Mesothelial cell of epicardium (in vitro differentiated cells): ENCODE data around the gene ACADVL. TPM values are rescaled to one million over a fixed set of nuclear protein-coding genes. Genes with fewer than 3 reads are reported as not detected.

Experiments
- DNase-seq, 2 experiments: peaks; one replicate each; pipeline ENCODE4 v3.0.0; 2021; ENCODE audit warnings: low spot score in 2 of 2; ENCODE audit not compliant: unreplicated experiment in 2 of 2
- H3K27ac Mint-ChIP-seq: 2 replicates; pipeline ENCODE4 v1.8.0; 2021; ENCODE audit warnings: mixed read lengths
- H3K27me3 Mint-ChIP-seq: 2 replicates; pipeline ENCODE4 v1.8.0; 2021; ENCODE audit warnings: low read depth, mixed read lengths
- H3K36me3 Mint-ChIP-seq: 2 replicates; pipeline ENCODE4 v1.8.0; 2021; ENCODE audit warnings: mixed read lengths
- H3K4me1 Mint-ChIP-seq: 2 replicates; pipeline ENCODE4 v1.8.0; 2021; ENCODE audit warnings: mixed read lengths
- H3K4me3 Mint-ChIP-seq: 2 replicates; pipeline ENCODE4 v1.8.0; 2021; ENCODE audit warnings: mild to moderate bottlenecking, moderate library complexity, mixed read lengths
- H3K9me3 Mint-ChIP-seq: 2 replicates; pipeline ENCODE4 v1.8.0; 2021; ENCODE audit warnings: mixed read lengths
- total RNA-seq: library from RNA; stranded (reverse); gene quantifications from 3 replicates; pipeline ENCODE4 v1.2.1, GENCODE V29; 2021
- TF ChIP-seq, protein P1 (sequence below): fragments of 200-600 bp; sonication (generic); IDR thresholded peaks from one replicate; pipeline ENCODE4 v1.5.0; 2021; ENCODE audit warnings: antibody characterized with exemption; ENCODE audit not compliant: unreplicated experiment

Gene ACADVL
- total RNA-seq, 1 donor from 2014 or later, result 424 TPM

DNA sequence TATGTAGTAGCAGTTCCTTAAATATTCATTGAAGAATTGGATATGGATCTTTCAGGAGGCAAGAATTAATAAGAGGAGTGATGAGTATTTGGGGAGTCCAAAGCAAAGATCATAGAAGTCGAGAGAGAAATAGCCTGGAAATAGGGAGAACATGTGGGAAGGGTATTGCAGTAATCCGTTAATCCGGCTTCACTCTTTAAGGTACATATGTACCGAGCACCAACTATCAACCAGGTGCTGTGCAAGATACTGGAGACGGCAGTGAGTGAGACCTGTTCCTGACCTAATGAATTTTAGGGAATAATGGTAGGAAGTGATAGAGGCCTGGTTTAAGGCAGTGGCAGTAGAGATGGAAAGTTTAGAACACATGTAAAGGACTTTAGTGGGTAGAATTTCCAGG lies 33.3 kb downstream of the ACADVL start:
- peaks cover 14% of the 10 kb centered on the region for H3K36me3 Mint-ChIP-seq

DNA sequence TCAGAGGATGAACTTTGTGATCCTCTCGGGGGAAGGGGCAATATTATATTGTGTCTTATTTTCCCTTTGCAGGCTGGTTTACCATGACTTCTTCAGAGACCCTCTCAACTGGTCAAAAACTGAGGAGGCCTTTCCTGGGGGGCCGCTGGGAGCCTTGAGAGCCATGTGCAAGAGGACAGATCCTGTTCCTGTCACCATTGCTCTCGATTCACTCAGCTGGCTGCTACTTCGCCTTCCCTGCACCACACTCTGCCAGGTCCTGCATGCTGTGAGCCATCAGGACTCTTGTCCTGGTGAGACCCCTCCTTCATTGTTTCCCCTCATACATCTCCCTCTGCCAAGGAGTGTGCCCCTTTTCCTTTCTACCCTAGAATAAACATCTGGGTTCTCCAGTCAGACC lies 34.8 kb downstream of the ACADVL start:
- TF ChIP-seq, protein P1, sequence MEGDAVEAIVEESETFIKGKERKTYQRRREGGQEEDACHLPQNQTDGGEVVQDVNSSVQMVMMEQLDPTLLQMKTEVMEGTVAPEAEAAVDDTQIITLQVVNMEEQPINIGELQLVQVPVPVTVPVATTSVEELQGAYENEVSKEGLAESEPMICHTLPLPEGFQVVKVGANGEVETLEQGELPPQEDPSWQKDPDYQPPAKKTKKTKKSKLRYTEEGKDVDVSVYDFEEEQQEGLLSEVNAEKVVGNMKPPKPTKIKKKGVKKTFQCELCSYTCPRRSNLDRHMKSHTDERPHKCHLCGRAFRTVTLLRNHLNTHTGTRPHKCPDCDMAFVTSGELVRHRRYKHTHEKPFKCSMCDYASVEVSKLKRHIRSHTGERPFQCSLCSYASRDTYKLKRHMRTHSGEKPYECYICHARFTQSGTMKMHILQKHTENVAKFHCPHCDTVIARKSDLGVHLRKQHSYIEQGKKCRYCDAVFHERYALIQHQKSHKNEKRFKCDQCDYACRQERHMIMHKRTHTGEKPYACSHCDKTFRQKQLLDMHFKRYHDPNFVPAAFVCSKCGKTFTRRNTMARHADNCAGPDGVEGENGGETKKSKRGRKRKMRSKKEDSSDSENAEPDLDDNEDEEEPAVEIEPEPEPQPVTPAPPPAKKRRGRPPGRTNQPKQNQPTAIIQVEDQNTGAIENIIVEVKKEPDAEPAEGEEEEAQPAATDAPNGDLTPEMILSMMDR, result no peak
- Mint-ChIP-seq H3K4me1 (peaks cover 24% of the 10 kb centered on the region), H3K27ac (peak overlapping the region; percentile 16), H3K4me3 (peak overlapping the region; percentile 31), H3K36me3 (peaks cover 14% of the 10 kb centered on the region), H3K27me3 (no peaks in the 10 kb centered on the region), H3K9me3 (no peaks in the 10 kb centered on the region)
- no peak for DNase-seq

More for the DNA sequence above, 33.3 kb downstream of the ACADVL start:
- DNase-seq, result no peak
- TF ChIP-seq, protein P1, result no peak
- peak overlapping the region; percentile 97 for H3K4me3 Mint-ChIP-seq
- no peaks in the 10 kb centered on the region for H3K9me3 Mint-ChIP-seq
- H3K27me3 Mint-ChIP-seq, result no peaks in the 10 kb centered on the region
- peak overlapping the region; percentile 100 for H3K27ac Mint-ChIP-seq
- peaks cover 31% of the 10 kb centered on the region for H3K4me1 Mint-ChIP-seq

DNA sequence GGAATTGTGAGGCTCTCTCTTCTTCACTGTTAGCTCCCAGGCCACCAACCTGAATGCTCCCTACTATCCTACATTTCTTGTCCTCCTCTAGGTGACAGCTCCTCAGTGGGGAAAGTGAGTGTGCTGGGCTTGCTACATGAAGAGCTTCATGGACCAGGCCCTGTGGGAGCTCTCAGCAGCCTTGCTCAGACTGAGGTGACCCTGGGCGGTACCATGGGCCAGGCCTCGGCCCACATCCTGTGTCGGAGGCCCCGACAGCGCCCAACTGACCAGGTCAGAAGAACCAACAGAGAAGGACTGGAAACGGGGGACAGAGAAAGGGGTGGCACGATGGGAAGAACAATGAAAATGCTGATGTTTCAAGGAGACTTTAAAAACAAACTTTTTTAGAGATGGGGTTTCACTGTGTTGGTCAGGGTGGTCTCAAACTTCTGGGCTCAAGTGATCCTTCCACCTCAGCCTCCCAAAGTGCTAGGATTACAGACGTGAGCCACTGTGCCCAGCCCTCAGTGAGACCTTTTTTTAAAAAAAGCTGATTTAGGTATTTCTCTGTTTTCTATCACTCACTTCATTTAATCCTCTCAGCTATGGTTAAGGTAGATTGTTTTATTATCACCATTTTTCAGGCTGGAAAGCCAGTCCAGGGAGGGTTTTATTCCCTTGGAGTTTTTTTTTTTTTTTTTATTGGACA lies 37.2 kb downstream of the ACADVL start:
- Mint-ChIP-seq H3K27ac (peak overlapping the region; percentile 58), H3K4me1 (peaks cover 16% of the 10 kb centered on the region), H3K36me3 (peaks cover 14% of the 10 kb centered on the region), H3K9me3 (no peaks in the 10 kb centered on the region), H3K4me3 (no peak overlapping the region), H3K27me3 (peaks cover 10% of the 10 kb centered on the region)
- TF ChIP-seq, protein P1, result no peak
- no peak for DNase-seq

DNA sequence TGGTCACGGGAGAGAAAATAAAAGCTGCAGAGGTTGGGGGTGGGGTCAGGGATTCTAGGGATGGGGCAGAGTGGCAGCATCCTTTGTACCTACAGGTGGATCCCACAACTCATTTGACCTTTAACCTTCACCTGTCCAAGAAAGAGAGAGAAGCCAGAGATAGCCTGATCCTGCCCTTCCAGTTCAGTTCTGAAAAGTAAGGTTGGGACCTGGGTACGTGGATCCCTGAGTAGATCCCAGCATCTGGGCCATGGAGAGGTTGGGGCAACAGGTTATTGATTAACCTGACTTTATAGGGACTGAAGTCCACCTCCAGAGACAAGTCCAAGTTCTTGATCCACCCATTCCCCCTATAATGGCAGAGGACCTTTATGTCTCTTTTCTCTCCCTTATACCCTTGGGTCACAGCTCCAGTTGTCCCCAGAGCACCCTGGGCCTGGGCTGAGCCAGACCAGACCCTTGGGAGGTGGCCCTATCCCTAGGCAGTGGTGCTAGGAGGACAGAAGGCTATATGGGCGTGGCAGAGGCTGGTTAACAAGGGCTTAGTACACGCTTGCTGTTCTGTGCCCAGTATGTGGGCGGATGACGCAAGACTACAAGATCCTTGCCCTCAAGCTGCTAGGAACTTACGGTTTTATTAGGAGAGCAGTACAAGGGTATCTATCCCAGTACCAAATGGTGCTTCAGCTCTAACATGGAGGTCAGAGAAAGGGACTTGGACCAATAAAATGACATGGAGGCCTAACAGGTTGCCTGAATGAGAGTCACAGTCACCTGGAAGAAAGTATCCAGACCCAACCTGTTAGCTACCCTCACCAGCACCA lies 39.2 kb downstream of the ACADVL start:
- TF ChIP-seq, protein P1, result no peak
- Mint-ChIP-seq H3K27me3 (peaks cover 28% of the 10 kb centered on the region), H3K36me3 (peaks cover 14% of the 10 kb centered on the region), H3K4me1 (peaks cover 20% of the 10 kb centered on the region), H3K9me3 (no peaks in the 10 kb centered on the region), H3K4me3 (no peak overlapping the region), H3K27ac (no peak overlapping the region)
- no peak for DNase-seq

DNA sequence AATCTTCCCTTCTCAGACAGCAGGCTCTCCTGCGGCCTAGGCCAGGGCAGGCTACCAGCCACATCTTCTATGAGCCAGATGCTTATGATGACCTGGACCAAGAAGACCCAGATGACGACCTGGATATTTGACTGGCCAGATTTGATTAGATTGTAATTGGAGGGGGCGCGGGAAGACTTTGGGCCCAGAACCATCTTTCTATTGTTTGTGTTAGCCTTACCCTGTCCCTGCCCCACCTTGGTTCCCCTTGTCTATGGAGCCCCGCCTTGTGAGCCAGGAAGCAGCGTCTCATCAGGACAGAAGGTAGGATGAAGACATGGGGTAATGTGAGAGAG lies 39.8 kb downstream of the ACADVL start:
- Mint-ChIP-seq H3K9me3 (no peaks in the 10 kb centered on the region), H3K4me3 (no peak overlapping the region), H3K4me1 (peaks cover 21% of the 10 kb centered on the region), H3K27ac (peak overlapping the region; percentile 22), H3K36me3 (peaks cover 13% of the 10 kb centered on the region), H3K27me3 (peaks cover 33% of the 10 kb centered on the region)
- TF ChIP-seq, protein P1, result no peak
- no peak for DNase-seq
